ENCODE measurements around the gene CLIC3. TPM values are rescaled to one million over a fixed set of nuclear protein-coding genes. Genes with fewer than 3 reads are reported as not detected.

CLIC3 gene
- total RNA-seq, 1 experiment from 2014 or later = 133 TPM

DNA sequence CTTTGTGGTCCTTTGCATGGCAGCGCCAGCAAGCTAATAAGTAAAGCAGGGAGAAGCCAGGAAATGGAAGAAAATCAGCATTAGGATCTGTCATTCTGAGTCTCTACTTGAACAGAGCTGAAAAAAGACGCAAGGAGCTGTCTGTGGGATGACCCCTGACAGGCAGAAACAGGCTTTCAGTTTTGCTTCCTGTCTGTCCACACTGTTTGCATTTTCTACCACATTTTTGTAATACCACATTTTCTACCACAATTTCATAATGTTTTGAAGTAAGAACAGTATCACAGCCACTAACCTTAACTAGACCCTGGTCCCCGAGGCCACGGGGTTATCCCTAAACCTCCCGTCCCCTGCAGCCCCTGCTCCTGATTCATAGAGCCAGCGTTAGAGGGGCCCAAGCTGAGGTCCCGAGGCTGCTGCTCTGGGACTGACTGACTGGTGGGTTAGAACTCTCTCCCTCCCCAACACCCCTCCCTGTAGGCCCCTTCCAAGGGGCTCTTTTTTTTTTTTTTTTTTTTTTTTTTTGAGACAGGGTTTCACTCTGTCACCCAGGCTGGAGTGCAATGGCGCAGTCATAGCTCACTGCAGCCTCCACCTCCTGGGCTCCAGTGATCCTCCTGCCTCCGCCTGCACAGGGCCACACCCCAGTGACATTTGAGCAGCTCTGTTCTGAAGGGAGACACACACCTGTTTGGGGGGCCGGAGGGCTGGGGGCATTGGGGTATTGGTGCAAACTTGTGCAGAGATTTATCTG, 4.0 kb upstream of the CLIC3 start:
- peak; percentile 48 for DNase-seq (ENCODE audit: low spot score)

DNA sequence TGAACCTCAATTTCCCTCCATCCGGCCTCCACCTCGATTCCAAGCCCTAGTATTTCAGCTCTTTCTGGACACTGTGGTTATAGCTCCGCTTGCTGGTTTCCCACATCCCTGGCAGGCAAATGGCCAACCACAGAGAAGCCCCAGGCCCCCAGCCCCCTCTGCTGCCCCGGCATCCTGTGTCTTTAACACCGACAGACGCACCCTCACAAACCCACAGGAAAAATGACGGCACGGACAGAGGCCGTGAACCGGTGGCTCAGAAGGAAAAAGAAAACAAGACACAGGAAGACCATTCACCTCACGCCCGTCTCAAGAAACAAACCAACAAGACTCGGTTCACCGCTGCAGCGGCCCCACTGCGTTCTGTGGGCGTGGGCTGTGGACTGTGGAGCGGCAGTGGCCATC, 1.5 kb upstream of the CLIC3 start:
- DNase-seq (ENCODE audit: low spot score) = peak; percentile 40

- DNase-seq (ENCODE audit: low spot score) = peak; percentile 45
Observed at GRCh38 chr9:136997371-136997770, 1.0 kb upstream of the CLIC3 start.

- DNase-seq (ENCODE audit: low spot score) = peak; percentile 81
Observed at GRCh38 chr9:136995772-136996311, 526 bp downstream of the CLIC3 start.

DNA sequence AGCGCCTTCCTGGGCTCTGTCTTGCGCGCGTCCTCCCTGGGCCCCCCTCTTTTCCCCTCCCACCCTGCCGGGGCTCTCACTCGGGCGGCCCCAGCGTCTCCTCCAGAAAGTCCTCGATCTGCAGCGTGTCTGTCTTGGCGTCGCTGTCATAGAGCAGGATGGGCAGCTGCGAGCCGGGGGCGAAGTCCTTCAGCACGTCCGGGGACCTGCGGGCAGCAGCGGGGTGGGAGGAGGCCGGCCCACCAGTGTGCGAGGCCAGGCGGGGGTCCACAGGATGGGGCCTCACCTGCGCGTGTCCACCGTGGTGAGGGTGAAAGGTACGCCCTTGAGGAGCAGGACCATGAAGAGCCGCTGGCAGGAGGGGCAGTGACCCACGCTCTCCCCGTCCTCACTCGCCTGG, 1.0 kb downstream of the CLIC3 start:
- DNase-seq (ENCODE audit: low spot score) = no peak

DNA sequence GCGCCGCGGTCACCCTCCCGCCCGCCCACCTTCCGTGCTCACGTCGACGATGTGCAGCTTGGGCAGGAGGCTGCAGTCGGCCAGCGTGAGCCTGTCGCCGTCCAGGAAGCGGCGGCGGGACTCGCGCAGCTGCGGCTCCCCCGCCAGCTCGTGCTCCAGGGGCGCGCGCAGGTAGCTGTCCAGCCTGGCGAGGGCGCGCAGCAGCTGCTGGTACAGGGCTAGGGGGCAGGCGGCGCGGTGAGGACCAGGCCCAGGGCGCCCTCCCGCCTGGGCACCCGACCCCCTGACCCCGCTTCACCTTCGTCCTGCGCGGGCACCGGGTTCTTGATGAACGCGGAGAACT, 1.5 kb downstream of the CLIC3 start:
- DNase-seq (ENCODE audit: low spot score) = no peak

GRCh38 chr9:136994180-136994887, 2.0 kb downstream of the CLIC3 start:
- DNase-seq (ENCODE audit: low spot score) = no peak

DNA sequence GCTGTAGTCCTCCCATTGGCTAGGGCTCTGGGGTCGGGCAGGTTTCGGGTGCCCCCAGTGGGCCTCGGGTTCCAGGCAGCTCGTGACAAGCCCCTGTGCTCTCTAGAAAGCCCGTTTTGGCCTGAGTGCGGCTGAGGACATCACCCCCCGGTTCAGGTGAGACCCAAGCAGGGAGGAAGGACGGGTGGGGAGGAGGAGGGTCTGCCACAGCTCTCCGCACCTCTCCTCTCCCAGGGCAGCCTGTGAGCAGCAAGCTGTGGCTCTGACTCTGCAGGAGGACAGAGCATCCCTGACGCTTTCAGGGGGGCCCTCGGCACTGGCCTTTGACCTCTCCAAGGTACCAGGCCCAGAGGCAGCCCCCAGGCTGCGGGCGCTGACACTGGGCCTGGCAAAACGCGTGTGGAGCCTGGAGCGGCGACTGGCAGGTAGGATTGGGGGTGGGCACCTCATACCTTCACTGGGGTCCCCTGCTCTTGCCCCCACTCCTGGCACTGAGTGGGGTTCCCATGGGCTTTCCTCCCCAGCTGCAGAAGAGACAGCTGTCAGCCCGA, 3.5 kb downstream of the CLIC3 start:
- no peak for DNase-seq (ENCODE audit: low spot score)

DNA sequence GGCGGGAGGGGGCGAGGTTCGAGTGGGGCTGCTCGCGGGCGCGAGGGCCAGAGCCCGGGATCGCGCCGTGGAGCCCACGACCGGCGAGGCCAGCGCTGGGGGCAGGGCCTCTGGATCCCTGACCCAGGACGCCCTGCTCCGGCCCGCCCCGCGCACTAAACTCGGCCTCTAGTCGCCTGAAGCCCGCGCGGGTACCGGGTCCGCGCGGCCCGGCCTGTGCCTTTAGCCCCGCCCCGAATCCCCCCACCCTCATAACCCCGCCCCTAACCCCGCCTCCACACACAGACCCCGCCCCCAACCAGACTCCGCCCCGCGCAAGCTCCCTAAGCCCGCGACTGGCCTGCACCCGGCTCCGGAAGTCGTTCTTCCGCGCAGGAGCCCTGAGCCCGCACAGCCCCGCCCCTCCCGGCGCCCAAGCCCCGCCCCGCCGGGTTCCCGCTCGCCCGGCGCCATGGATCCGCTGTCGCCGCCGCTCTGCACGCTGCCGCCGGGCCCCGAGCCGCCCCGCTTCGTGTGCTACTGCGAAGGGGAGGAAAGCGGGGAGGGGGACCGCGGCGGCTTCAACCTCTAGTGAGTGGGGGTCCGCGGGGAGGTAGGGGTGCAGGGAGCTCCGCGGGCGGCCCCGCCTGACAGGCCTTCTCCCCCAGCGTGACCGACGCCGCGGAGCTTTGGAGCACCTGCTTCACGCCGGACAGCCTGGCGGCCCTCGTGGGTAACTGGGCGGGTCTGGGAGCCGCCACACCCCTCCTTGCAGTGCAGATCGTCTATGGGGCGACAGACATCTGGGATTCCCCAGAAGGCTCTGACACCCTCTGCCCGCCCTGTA, 4.2 kb downstream of the CLIC3 start, which contains the start of gene PAXX:
Gene PAXX, plus strand, starts transcription at position 430 of the 826 bp plus-strand sequence. Its CDS starts 22 bp downstream, at position 452.
- peak; percentile 90 for DNase-seq (ENCODE audit: low spot score)

DNA sequence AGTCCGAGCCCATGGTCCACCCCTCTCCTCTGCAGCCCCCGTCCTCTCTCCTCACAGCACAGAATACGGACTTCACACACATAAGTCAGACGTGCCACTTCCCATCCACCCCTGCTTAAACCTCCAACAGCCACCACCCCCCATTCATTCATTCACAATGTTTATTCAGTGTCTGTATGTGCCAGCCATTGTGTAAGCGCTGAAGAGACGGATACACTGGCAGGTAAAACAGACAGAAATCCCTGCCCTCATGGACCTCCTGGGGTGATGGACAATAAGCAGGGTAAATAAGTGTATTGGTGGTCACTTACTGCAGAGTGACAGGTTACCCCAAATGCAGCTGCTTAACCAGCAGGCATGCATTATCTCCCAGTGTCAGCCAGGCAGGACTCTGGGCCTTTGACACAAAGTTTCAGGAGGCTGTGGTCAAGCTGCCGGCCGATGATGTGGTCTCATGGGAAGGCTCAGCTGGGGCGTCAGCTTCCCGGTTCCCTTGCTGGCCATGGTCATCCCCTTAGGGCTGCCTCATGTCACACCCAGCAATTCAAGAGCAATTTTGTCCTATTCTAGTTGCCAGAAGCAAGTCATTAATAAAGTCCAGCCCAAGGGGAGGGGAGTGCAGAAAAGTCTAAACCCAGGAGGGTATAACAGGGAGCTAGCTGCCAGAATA, 6.0 kb downstream of the CLIC3 start:
- no peak for DNase-seq (ENCODE audit: low spot score)

GRCh38 chr9:136988872-136989271, 7.5 kb downstream of the CLIC3 start:
- DNase-seq (ENCODE audit: low spot score) = no peak

- no peak for DNase-seq (ENCODE audit: low spot score)
Observed at GRCh38 chr9:136985853-136986252, 10.5 kb downstream of the CLIC3 start.

DNA sequence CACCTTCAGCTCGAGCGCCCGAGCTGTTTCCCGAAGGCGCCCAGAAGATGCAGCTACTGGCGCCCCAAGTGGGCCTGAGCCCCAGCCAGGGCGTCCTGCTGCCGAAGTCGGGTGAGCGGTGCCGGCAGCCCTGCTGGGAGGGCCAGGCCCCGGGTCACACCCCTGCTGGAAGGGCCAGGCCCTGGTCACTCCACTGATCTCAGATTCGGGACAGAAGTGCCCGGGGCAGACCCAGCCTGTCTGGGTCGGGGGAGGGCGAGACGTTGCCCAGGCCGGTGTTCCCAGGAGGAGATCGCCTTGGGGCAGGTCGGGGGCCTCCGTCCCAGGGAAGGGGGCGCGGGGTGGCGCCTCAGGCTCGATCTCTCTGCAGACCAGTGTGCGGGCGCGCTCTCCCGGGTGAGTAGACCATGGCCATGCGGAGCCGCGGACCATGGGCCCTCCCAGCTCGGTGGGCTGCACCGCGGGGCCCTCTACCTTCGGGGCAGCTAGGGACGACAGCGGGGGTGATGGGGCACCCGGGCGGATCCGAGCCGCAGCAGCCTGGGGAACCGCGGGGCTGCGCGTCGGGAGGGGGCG, 11.3 kb downstream of the CLIC3 start:
- DNase-seq (ENCODE audit: low spot score) = no peak

- no peak for DNase-seq (ENCODE audit: low spot score)
Observed at GRCh38 chr9:136984464-136985026, 11.8 kb downstream of the CLIC3 start.

DNA sequence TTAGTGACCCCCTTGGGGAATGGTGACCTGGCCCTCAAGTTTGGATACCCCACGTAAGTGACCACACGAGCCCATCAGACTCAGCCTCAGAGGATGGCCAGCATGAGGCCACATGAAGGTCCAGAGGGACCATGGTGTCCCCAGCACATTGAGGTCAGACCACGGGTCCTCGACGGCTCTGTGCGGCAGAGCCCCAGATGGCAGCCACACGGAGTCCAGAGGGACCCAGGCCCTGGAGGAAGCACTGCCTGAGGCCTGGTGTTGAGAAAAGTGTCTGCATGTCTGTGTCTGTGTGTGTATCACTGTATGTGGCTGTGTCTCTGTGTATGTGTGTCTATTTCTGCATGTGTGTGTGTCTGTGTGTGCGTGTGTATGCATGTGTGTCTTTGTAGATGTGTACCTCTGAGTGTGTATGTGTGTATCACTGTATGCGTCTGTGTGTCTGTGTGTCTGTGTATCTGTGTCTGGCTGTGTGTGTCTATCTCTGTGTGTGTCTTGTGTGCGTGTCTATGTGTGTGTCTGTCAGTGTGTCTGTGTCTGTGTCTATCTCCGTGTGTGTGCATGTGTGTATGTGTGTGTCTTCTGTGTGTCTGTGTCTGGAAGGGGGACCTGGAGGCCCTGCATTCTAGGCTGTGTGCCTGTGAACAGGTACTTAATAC, 12.6 kb downstream of the CLIC3 start:
- no peak for DNase-seq (ENCODE audit: low spot score)

- DNase-seq (ENCODE audit: low spot score) = no peak
Observed at GRCh38 chr9:136983167-136983566, 13.2 kb downstream of the CLIC3 start.

- DNase-seq (ENCODE audit: low spot score) = no peak
Observed at GRCh38 chr9:136982232-136983051, 13.9 kb downstream of the CLIC3 start, which contains the start of gene LCNL1. LCNL1 (plus strand) TSS chr9:136982993; CDS start chr9:136983587, 594 bp downstream.

DNA sequence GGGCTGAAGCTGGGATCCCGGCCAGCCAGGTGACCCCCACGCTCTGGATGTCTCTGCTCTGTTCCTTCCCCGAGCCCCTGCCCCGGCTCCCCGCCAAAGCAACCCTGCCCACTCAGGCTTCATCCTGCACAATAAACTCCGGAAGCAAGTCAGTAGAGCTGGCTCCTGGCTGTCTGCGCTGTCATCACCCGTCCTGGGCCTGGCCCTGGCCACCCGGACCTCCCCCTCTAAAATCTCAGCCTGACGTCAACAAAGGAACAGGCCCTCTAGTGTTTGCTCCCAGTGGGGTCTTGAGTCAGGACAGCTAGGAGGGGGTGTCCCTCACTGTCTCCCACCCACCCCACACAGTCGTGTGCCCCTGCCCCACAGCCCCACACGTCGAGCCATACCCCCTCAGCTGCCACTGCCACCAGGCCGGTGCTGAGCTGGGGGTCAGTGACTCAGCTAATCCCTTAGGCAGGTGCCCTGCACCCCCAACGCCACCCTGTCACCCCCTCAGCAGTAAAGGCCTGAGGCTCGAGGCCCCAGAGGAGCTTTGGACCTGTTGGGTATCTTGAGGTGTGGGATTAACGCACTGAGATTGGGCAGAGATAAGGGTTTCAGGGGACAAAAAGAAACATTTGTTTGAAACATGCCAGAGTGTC, 14.7 kb downstream of the CLIC3 start:
- peak; percentile 70 for DNase-seq (ENCODE audit: low spot score)
